ENCODE measurements around the gene SP110.

- TF ChIP-seq CTCF (IDR thresholded peaks at IDR 0.05) (no peak), POLR2A (IDR thresholded peaks at IDR 0.05) (no peak), EP300 (IDR thresholded peaks at IDR 0.05) (no peak)
Measured at GRCh38 chr2:230250231-230250630, 30.4 kb upstream of the SP110 start.

Measured in ovary (tissue), 3 donors.